LNCaP clone FGC (cell line): Measurements from ENCODE around the gene GID8.

Experiments used
- DNase-seq: peaks from one replicate; pipeline ENCODE4 v3.0.0-alpha.2; 2011; ENCODE audit warnings: low read depth
- H3K4me3 ChIP-seq: 2 replicates; pipeline ENCODE4 v1.5.1; 2011; ENCODE audit warnings: mild to moderate bottlenecking, low read depth, low read length, control low read depth
- TF ChIP-seq, protein P1 (sequence below): IDR thresholded peaks from 2 replicates; pipeline ENCODE4 v1.5.1; 2012; ENCODE audit warnings: mild to moderate bottlenecking; ENCODE audit not compliant: control insufficient read depth, insufficient read depth; ENCODE audit errors: extremely low read depth

The GID8 gene

DNA sequence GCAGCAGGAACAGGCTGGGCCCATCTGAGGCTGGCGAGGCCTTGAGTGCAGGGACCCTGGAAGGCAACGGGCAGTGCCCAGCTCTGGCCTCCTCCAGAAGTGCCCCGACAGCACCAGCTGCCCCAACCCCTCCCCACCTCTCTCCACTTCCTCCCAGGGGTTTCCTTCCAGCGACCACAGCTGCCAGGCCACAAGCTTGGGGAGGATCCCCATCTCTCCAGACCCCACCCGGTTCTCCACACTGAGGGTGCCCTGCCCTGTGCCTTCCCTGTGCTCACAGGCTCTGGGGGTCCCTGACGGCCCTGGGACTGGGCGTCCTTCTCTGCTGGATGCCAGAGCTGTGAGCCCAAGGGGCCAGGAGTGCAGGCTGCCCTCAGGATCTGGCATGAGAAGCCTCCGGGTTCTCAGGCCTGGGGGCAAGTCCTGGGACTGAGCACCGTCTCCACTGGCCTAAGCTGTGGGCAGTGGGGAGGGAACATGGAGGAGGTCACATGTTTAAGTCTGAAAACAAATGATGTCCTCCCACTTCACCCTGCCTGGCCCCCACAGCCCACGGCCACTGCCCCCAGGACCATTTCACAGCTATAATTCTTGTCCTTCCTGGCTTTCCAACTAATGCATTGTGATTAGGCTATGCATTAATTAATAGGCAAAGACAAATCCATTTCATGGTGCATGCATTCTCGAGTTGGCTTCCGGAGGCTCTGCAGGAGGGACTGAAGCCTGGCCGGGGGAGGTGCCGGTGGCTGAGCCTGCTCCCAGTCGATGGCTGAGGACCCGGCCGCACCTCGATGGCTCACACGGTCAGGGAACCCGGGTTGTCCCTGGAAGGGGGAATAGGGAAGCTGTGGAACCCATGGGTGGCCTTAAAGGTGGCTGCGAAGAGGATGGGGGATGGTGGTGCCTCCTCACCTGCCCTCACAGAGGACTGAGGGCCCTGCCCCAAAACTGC is 44.5 kb downstream of the GID8 start:
- DNase-seq, result no peak
- TF ChIP-seq, protein P1, sequence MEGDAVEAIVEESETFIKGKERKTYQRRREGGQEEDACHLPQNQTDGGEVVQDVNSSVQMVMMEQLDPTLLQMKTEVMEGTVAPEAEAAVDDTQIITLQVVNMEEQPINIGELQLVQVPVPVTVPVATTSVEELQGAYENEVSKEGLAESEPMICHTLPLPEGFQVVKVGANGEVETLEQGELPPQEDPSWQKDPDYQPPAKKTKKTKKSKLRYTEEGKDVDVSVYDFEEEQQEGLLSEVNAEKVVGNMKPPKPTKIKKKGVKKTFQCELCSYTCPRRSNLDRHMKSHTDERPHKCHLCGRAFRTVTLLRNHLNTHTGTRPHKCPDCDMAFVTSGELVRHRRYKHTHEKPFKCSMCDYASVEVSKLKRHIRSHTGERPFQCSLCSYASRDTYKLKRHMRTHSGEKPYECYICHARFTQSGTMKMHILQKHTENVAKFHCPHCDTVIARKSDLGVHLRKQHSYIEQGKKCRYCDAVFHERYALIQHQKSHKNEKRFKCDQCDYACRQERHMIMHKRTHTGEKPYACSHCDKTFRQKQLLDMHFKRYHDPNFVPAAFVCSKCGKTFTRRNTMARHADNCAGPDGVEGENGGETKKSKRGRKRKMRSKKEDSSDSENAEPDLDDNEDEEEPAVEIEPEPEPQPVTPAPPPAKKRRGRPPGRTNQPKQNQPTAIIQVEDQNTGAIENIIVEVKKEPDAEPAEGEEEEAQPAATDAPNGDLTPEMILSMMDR, result no peak
- no peak overlapping the region for H3K4me3 ChIP-seq

DNA sequence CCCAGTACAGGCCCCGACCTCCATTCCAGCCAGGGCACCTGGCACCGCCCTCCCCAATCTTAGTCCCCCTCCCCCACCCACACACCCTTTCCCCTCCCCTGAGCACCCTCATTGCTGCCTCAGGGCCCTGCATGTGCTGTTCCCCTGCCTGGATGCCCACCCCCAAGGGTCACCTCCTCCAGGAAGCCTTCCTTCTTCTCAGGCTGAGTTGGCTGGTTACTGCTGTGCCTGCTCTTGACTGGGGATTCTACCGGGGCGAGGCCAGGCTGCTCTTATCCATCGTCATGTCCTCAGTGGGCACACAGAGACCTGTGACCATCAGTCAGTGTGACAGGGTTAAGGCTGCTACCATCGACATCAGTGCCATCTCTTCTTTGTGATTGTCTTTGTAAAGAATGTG is 45.3 kb downstream of the GID8 start:
- TF ChIP-seq, protein P1, result no peak
- no peak overlapping the region for H3K4me3 ChIP-seq
- DNase-seq, result no peak

- TF ChIP-seq, protein P1, result no peak
- no peak overlapping the region for H3K4me3 ChIP-seq
- no peak for DNase-seq
These were observed 46.9 kb downstream of the GID8 start for GRCh38 chr20:62984666-62985443.

GRCh38 chr20:62985444-62985778 is 47.5 kb downstream of the GID8 start:
- no peak for DNase-seq
- H3K4me3 ChIP-seq, result no peak overlapping the region
- TF ChIP-seq, protein P1, result no peak

DNA sequence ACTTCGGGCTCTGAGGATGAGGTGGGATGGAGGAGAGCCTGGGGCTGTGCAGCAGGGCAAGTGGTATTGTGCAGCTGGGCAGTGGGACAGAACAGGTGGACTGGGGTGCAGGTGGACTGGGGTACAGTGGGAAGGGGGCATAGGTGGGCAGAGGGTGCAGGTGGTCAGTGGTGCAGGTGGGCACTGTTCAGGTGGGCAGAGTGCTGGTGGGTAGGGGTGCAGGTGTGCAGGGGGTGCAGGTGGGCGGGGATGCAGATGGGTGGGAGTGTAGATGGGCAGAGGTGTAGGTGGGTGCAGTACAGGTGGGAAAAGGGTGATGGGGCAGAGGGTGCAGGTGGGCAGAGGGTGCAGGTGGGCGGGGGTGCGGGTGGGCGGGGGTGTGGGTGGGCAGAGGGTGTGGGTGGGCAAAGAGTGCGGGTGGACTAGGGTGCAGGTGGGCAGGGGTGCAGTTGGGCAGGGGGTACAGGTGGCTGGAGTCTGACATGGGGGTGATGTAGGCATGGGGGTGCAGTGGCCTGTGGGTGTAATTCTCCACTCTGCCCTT is 48.4 kb downstream of the GID8 start:
- TF ChIP-seq, protein P1, result no peak
- H3K4me3 ChIP-seq, result no peak overlapping the region
- no peak for DNase-seq

DNA sequence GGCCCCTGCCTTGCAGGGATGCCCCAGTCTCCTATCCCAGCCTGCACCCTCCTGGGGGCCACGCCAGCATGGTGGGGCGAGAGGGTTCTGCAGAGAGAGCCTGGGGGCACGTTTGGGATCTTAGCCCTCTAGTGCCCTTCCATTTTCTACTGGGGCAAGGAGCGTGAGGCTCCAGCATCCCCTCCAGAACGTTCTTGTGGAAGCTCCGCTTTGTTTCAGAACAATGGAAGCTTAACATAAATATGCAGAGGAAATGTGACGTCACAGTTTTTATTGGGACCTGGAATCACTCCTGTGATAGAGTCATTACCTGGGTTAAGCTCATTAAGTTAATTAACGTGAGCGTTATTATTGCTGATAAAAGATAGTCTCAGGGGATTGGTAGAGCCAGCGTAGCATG is 49.2 kb downstream of the GID8 start:
- TF ChIP-seq, protein P1, result no peak
- no peak for DNase-seq
- no peak overlapping the region for H3K4me3 ChIP-seq
